Measurements from ENCODE around the gene TMEM115.

Gene TMEM115

GRCh38 chr3:50322386-50323091, 36.8 kb downstream of the TMEM115 start, which contains the start of gene HYAL2:
Gene HYAL2, minus strand, starts transcription at chr3:50322745. Its CDS starts 2,256 bp downstream, at chr3:50320489.
- peak within 1 kb of the TSS; percentile 90 to 98 for H3K9ac ChIP-seq (ENCODE audit: low read length in 2 of 2)
- peaks cover 58% of the 10 kb centered on the region for H3K4me1 ChIP-seq (ENCODE audit: control insufficient read depth, insufficient read depth, low read length)
- no peaks in the 10 kb centered on the region for H3K9me3 ChIP-seq (ENCODE audit: control insufficient read depth in 2 of 2, low read length in 2 of 2)
- H3K27me3 ChIP-seq (ENCODE audit: control insufficient read depth in 1 of 2, insufficient read depth in 2 of 2, low read length in 2 of 2): no peaks in the 10 kb centered on the region
- H3K4me3 ChIP-seq (ENCODE audit: low read length in 2 of 2): peak within 1 kb of the TSS; percentile 90 to 92
- H3K36me3 ChIP-seq (ENCODE audit: control insufficient read depth in 2 of 2, insufficient read depth in 2 of 2, low read length in 2 of 2): peaks cover 16 to 24% of the 10 kb centered on the region in 2 donors
- H3K27ac ChIP-seq (ENCODE audit: low read length): peak within 1 kb of the TSS; percentile 94

GRCh38 chr3:50322115-50322385, 37.3 kb downstream of the TMEM115 start:
- H3K4me1 ChIP-seq (ENCODE audit: control insufficient read depth, insufficient read depth, low read length): peaks cover 56% of the 10 kb centered on the region
- peak overlapping the region; percentile 45 to 71 for H3K9ac ChIP-seq (ENCODE audit: low read length in 2 of 2)
- H3K36me3 ChIP-seq (ENCODE audit: control insufficient read depth in 2 of 2, insufficient read depth in 2 of 2, low read length in 2 of 2): peaks cover 16 to 28% of the 10 kb centered on the region in 2 donors
- H3K9me3 ChIP-seq (ENCODE audit: control insufficient read depth in 2 of 2, low read length in 2 of 2): no peaks in the 10 kb centered on the region
- peak overlapping the region; percentile 94 for H3K27ac ChIP-seq (ENCODE audit: low read length)
- peak overlapping the region; percentile 90 to 92 for H3K4me3 ChIP-seq (ENCODE audit: low read length in 2 of 2)
- no peaks in the 10 kb centered on the region for H3K27me3 ChIP-seq (ENCODE audit: control insufficient read depth in 1 of 2, insufficient read depth in 2 of 2, low read length in 2 of 2)

DNA sequence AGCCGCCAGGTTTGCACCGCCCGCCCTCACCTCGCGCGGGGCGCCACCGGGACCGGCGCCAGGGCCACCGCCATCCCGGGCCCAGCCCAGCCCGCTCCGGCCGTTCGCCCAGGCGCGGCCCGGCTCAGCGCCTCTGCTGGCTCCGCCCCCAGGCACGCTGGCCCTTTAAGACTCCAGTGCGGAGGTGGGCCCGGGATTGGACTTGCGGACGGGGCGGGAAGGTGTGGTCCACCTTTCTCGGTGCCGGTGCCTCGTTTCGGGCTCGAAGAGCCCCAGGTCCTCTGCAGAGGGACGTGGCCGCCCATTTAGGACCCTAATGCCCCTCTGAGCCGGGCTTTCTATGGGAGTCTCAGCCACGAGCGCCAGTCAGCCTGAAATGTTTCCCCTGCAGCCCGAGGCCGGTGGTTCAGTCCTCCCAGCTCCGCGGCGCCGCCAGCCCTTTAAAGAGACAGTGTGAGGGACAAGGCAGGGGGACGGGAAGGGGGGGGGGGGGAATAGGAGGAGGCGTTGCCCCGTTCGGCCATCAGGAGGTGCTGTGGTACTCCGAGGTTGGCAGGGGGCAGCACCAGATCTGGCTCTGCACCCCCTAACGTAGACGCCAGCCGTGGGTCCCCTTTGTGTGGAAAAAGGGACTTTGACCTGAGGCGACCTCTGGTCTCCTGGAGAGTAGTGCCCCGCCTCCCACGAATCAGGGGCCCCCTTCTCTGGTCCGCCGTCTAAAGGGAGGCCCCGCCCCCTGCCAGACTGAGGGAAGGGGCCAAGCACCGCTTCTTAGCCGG, 37.8 kb downstream of the TMEM115 start:
- H3K9me3 ChIP-seq (ENCODE audit: control insufficient read depth in 2 of 2, low read length in 2 of 2): no peaks in the 10 kb centered on the region
- H3K4me1 ChIP-seq (ENCODE audit: control insufficient read depth, insufficient read depth, low read length): peaks cover 55% of the 10 kb centered on the region
- H3K27me3 ChIP-seq (ENCODE audit: control insufficient read depth in 1 of 2, insufficient read depth in 2 of 2, low read length in 2 of 2): no peaks in the 10 kb centered on the region
- peaks cover 16 to 33% of the 10 kb centered on the region in 2 donors for H3K36me3 ChIP-seq (ENCODE audit: control insufficient read depth in 2 of 2, insufficient read depth in 2 of 2, low read length in 2 of 2)
- H3K9ac ChIP-seq (ENCODE audit: low read length in 2 of 2): peak overlapping the region; percentile 90 to 98
- H3K27ac ChIP-seq (ENCODE audit: low read length): peak overlapping the region; percentile 94
- peak overlapping the region; percentile 90 to 92 for H3K4me3 ChIP-seq (ENCODE audit: low read length in 2 of 2)

DNA sequence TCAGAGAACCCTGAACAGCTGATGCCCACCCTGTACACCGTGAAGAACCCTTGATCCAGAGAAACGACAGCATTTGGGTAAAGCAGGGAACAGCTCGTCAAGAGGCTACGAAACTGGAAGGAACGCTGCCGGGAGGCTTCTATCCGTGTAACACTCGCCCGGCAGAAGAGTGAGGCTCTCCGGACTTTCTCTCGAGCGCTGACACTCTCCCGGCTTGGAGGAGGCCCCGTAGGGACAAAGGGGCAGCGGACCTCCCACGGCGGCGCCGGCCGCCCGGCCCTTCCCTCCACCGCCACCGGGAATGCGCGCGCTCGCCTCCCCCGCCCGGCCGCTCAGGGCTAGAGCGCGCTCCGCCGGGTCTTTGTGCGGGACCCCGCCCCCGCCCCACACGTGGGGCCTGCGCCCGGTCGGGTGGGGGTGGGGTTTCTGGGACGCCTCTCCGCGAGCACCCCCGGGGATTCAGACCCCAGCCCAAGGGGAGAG, 38.4 kb downstream of the TMEM115 start:
- peaks cover 12 to 34% of the 10 kb centered on the region in 2 donors for H3K36me3 ChIP-seq (ENCODE audit: control insufficient read depth in 2 of 2, insufficient read depth in 2 of 2, low read length in 2 of 2)

DNA sequence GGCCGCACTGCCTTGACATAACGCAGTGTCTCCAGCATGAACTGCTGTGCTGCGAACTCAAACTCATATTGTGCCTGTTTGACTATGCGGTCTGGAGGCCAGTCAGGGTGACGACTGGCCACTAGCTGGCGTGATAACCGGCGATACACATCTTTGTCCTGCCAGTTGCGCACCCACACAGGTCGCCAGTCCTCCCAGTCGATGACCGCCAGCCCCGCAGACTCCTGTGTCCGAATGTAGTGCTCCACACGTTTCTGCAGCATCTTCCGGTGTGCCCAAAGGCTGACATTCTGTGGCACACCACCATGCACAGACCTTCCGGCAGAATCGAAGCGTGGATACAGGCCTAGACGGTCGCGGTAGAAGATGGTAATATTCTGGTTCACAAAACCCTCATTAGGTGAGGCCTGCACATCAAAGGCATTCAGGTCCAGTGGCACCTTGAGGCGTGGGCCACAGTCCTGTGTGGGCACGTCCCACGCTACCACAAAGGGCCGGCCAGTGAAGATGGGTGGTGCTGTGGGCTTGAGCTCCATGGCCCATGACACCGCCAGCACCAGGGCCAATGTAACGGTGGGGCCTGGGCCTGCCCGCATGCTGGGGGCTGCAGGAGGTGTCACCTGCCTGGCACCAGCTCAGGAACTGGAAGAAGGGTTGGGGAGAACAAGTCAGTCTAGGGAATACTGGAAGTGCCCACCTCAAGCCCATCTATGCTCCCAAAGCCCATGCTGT, 39.3 kb downstream of the TMEM115 start:
- Histone ChIP-seq H3K9ac (ENCODE audit: low read length in 2 of 2) (peak overlapping the region; percentile 90 to 96), H3K36me3 (ENCODE audit: control insufficient read depth in 2 of 2, insufficient read depth in 2 of 2, low read length in 2 of 2) (peaks cover 7 to 29% of the 10 kb centered on the region in 2 donors), H3K4me3 (ENCODE audit: low read length in 2 of 2) (peak overlapping the region; percentile 90 to 92), H3K27me3 (ENCODE audit: control insufficient read depth in 1 of 2, insufficient read depth in 2 of 2, low read length in 2 of 2) (no peaks in the 10 kb centered on the region), H3K4me1 (ENCODE audit: control insufficient read depth, insufficient read depth, low read length) (peaks cover 55% of the 10 kb centered on the region), H3K9me3 (ENCODE audit: control insufficient read depth in 2 of 2, low read length in 2 of 2) (no peaks in the 10 kb centered on the region), H3K27ac (ENCODE audit: low read length) (peak overlapping the region; percentile 94)

More for the DNA sequence above, 38.4 kb downstream of the TMEM115 start:
- Histone ChIP-seq H3K4me1 (ENCODE audit: control insufficient read depth, insufficient read depth, low read length) (peaks cover 55% of the 10 kb centered on the region), H3K9me3 (ENCODE audit: control insufficient read depth in 2 of 2, low read length in 2 of 2) (no peaks in the 10 kb centered on the region), H3K27ac (ENCODE audit: low read length) (peak overlapping the region; percentile 94), H3K9ac (ENCODE audit: low read length in 2 of 2) (peak overlapping the region; percentile 90 to 98), H3K27me3 (ENCODE audit: control insufficient read depth in 1 of 2, insufficient read depth in 2 of 2, low read length in 2 of 2) (no peaks in the 10 kb centered on the region), H3K4me3 (ENCODE audit: low read length in 2 of 2) (peak overlapping the region; percentile 90 to 92)

- H3K4me1 ChIP-seq (ENCODE audit: control insufficient read depth, insufficient read depth, low read length): peaks cover 53% of the 10 kb centered on the region
- no peaks in the 10 kb centered on the region for H3K9me3 ChIP-seq (ENCODE audit: control insufficient read depth in 2 of 2, low read length in 2 of 2)
- H3K27ac ChIP-seq (ENCODE audit: low read length): no peak overlapping the region
- peaks cover 10 to 30% of the 10 kb centered on the region in 2 donors for H3K36me3 ChIP-seq (ENCODE audit: control insufficient read depth in 2 of 2, insufficient read depth in 2 of 2, low read length in 2 of 2)
- peak overlapping the region in 1 of 2 donors; percentile 90 for H3K4me3 ChIP-seq (ENCODE audit: low read length in 2 of 2)
- H3K27me3 ChIP-seq (ENCODE audit: control insufficient read depth in 1 of 2, insufficient read depth in 2 of 2, low read length in 2 of 2): no peaks in the 10 kb centered on the region
- peak overlapping the region; percentile 29 to 36 for H3K9ac ChIP-seq (ENCODE audit: low read length in 2 of 2)
Observed at GRCh38 chr3:50319181-50319893, 40.0 kb downstream of the TMEM115 start.

GRCh38 chr3:50318615-50319014, 40.7 kb downstream of the TMEM115 start:
- Histone ChIP-seq H3K27me3 (ENCODE audit: control insufficient read depth in 1 of 2, insufficient read depth in 2 of 2, low read length in 2 of 2) (no peaks in the 10 kb centered on the region), H3K36me3 (ENCODE audit: control insufficient read depth in 2 of 2, insufficient read depth in 2 of 2, low read length in 2 of 2) (peaks cover 10 to 30% of the 10 kb centered on the region in 2 donors), H3K9me3 (ENCODE audit: control insufficient read depth in 2 of 2, low read length in 2 of 2) (no peaks in the 10 kb centered on the region), H3K27ac (ENCODE audit: low read length) (peak overlapping the region; percentile 11), H3K4me1 (ENCODE audit: control insufficient read depth, insufficient read depth, low read length) (peaks cover 47% of the 10 kb centered on the region), H3K9ac (ENCODE audit: low read length in 2 of 2) (peak overlapping the region; percentile 8 to 36), H3K4me3 (ENCODE audit: low read length in 2 of 2) (peak overlapping the region in 1 of 2 donors; percentile 40)

DNA sequence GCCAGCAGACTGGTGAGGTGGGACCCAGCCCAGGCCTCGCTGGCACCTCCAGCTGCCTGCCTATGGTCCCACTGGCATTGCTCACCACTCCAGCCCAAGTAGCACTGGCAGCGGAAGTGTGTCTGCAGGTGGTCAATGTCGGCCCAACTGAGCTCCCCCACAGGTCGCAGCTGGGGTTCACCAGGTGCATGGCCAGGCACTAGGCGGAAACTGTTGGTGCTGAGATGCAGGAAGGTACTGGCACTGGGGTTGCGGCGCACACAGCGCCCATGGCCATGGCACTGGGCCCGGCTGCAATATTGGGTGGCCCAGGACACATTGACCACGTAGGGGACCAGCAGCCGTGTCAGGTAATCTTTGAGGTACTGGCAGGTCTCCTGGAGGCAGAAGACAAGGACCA, 41.2 kb downstream of the TMEM115 start:
- Histone ChIP-seq H3K27ac (ENCODE audit: low read length) (no peak overlapping the region), H3K27me3 (ENCODE audit: control insufficient read depth in 1 of 2, insufficient read depth in 2 of 2, low read length in 2 of 2) (no peaks in the 10 kb centered on the region), H3K4me1 (ENCODE audit: control insufficient read depth, insufficient read depth, low read length) (peaks cover 47% of the 10 kb centered on the region), H3K4me3 (ENCODE audit: low read length in 2 of 2) (peak overlapping the region in 1 of 2 donors; percentile 40), H3K9me3 (ENCODE audit: control insufficient read depth in 2 of 2, low read length in 2 of 2) (no peaks in the 10 kb centered on the region), H3K36me3 (ENCODE audit: control insufficient read depth in 2 of 2, insufficient read depth in 2 of 2, low read length in 2 of 2) (peaks cover 10 to 30% of the 10 kb centered on the region in 2 donors), H3K9ac (ENCODE audit: low read length in 2 of 2) (peak overlapping the region; percentile 5 to 8)

DNA sequence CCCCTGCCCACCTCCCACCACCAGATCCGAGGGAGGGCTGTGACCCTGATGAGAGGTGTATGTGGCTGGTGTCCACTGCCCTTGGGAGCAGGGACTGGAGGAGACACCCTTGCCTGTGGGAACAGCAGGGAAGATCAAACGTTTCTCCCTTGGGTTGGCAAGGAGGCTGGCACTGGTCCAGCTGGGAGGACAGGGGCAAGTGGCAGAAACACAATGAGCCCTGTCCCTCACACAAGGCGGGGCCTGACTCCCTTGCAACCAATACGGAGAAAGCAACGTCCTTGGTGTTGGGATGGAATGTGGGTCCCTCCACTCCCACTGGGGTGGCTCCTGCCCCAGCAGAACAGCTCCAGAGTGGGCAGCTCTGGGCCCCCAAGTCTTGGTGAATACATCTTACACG, 42.0 kb downstream of the TMEM115 start:
- Histone ChIP-seq H3K4me3 (ENCODE audit: low read length in 2 of 2) (no peak overlapping the region), H3K9ac (ENCODE audit: low read length in 2 of 2) (peak overlapping the region in 1 of 2 donors; percentile 47), H3K27me3 (ENCODE audit: control insufficient read depth in 1 of 2, insufficient read depth in 2 of 2, low read length in 2 of 2) (no peaks in the 10 kb centered on the region), H3K27ac (ENCODE audit: low read length) (no peak overlapping the region), H3K36me3 (ENCODE audit: control insufficient read depth in 2 of 2, insufficient read depth in 2 of 2, low read length in 2 of 2) (peaks cover 10 to 30% of the 10 kb centered on the region in 2 donors), H3K4me1 (ENCODE audit: control insufficient read depth, insufficient read depth, low read length) (peaks cover 41% of the 10 kb centered on the region), H3K9me3 (ENCODE audit: control insufficient read depth in 2 of 2, low read length in 2 of 2) (no peaks in the 10 kb centered on the region)

Measured in stomach smooth muscle (tissue), 2 donors.